Stimulated activated CD4-positive, alpha-beta T cell treated with anti-CD3 and anti-CD28 coated beads, Interleukin-2, amount 100 ng/mL, for 24 hours (primary cell): ENCODE measurements around the gene ZDHHC18.

Experiments
- DNase-seq, 2 donors: peaks; one replicate each; pipeline ENCODE4 v3.0.0-alpha.2; 2020

ZDHHC18 gene, protein sequence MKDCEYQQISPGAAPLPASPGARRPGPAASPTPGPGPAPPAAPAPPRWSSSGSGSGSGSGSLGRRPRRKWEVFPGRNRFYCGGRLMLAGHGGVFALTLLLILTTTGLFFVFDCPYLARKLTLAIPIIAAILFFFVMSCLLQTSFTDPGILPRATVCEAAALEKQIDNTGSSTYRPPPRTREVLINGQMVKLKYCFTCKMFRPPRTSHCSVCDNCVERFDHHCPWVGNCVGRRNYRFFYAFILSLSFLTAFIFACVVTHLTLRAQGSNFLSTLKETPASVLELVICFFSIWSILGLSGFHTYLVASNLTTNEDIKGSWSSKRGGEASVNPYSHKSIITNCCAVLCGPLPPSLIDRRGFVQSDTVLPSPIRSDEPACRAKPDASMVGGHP

GRCh38 chr1:26826261-26827105 lies at the start of gene ZDHHC18:
TSS of gene ZDHHC18 (plus strand) at chr1:26826688. CDS start at chr1:26826805, 117 bp downstream.
- DNase-seq, result peak; percentile 75 to 79

DNA sequence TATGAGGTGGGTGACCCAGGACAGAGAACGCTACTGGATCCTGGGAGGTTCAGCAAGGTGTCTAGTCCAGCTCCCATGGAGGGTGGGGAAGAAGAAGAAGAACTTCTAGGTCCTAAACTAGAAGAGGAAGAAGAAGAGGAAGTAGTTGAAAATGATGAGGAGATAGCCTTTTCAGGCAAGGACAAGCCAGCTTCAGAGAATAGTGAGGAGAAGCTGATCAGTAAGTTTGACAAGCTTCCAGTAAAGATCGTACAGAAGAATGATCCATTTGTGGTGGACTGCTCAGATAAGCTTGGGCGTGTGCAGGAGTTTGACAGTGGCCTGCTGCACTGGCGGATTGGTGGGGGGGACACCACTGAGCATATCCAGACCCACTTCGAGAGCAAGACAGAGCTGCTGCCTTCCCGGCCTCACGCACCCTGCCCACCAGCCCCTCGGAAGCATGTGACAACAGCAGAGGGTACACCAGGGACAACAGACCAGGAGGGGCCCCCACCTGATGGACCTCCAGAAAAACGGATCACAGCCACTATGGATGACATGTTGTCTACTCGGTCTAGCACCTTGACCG lies 47.3 kb upstream of the ZDHHC18 start:
- DNase-seq, result no peak

DNA sequence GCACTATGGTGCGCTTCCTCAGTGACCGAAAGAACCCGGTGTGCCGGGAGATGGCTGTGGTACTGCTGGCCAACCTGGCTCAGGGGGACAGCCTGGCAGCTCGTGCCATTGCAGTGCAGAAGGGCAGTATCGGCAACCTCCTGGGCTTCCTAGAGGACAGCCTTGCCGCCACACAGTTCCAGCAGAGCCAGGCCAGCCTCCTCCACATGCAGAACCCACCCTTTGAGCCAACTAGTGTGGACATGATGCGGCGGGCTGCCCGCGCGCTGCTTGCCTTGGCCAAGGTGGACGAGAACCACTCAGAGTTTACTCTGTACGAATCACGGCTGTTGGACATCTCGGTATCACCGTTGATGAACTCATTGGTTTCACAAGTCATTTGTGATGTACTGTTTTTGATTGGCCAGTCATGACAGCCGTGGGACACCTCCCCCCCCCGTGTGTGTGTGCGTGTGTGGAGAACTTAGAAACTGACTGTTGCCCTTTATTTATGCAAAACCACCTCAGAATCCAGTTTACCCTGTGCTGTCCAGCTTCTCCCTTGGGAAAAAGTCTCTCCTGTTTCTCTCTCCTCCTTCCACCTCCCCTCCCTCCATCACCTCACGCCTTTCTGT lies 46.0 kb upstream of the ZDHHC18 start:
- no peak for DNase-seq

GRCh38 chr1:26781206-26781825 lies 45.2 kb upstream of the ZDHHC18 start:
- DNase-seq, result no peak

DNA sequence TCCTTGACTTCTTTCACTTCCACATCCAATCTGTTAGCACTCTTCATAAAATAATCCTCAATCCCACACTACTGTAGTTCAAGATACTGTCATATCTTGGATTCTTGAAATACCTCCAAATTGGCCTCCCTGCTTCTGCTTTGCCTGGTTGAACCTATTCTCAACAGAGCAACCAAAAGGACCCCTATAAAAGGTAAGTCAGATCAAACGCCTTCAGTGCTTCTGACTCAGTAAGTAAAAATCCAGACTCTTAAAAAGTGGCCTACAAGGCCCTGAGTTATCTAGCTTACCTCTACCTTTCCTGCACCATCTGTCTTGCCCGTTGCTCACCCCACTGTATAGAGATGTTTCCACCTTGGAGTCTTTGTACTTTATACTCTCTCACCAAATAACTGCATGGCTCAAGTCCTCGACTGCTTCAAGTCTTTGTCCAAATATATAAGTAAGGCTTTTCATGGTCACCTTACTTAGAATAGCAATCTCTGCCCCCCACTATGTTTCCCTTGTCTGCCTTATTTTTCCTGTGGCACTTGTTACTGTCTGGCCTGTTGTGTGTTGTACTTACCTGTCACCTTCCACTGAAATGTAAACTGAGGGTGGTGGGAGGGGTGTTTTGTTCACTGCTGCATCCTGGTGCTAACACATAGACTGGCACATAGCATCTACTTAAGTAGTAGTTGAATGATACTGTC lies 43.8 kb upstream of the ZDHHC18 start:
- no peak for DNase-seq

DNA sequence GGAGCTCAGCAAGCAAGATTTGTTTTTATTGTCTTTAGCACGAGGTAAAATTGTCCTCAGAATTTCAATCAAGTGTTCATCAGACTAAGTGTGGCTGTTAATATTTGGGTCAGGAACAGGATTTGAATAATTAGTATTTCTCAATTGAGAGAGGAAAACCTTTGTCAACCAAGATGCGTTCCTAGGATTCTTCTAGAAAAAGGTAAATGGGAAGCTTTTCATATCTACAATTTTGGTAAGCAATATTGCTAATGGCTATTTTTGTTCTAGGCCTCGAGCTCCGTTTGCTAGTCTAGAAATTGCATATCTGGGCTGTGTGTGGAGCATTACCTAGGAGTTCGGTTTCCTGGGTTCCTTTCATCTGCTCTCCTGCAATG lies 42.9 kb upstream of the ZDHHC18 start:
- no peak for DNase-seq

GRCh38 chr1:26784023-26784871 lies 42.2 kb upstream of the ZDHHC18 start:
- no peak for DNase-seq

DNA sequence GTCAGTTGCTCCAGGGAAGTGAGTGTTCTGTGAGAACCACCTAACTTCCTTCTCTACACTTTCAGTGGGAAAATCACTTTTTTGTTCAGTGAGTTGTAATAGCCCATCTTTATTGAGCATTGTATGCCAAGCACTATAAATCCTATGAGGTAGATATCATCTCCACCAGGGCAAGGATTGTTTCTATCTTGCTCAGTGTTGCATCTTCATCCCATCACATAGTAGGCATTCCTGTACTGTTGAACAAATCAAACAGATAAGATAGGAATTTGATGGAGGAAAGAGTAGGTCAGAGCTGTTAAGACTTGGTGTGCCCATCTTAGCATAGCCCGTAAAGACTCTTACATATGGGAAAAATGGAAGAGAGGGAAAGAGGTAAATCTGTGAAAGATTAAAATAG lies 41.6 kb upstream of the ZDHHC18 start:
- no peak for DNase-seq

DNA sequence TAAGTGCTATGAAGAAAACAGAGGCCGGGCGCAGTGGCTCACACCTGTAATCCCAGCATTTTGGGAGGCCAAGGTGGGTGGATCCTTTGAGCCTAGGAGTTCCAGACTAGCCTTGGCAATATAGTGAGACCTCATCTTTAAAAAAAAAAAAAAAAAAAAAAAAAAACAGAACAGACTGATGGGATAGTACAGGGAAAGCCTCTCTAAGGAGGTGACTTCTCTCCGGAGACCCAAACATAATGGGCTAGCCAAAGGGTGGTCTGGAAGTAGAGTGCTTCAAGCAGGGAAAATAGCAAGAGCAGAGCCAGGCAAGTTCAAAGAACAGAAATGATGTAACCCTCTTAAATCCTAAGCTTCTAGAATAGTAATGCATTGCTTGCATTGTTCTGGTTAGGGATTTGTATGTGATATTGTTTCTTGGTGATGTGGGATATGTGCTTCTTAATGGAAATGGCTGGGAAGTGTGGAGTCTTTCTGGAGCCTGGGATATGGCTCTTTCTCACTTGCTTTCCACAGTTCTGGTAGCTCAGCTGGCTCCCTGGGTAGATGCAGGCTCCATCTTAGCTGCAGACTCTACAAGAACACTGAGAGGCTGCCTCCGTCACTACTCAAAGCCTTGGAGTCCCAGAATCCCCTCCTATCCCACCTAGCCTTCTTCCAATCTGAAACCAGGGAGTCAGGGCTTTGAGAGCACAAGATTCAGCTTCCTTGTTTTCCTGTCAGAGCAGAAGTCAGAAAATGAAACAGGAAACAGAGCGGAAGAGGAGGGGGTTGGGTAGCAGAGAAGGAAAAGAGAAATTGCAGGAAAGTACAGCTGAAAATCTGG lies 40.7 kb upstream of the ZDHHC18 start:
- DNase-seq, result no peak

DNA sequence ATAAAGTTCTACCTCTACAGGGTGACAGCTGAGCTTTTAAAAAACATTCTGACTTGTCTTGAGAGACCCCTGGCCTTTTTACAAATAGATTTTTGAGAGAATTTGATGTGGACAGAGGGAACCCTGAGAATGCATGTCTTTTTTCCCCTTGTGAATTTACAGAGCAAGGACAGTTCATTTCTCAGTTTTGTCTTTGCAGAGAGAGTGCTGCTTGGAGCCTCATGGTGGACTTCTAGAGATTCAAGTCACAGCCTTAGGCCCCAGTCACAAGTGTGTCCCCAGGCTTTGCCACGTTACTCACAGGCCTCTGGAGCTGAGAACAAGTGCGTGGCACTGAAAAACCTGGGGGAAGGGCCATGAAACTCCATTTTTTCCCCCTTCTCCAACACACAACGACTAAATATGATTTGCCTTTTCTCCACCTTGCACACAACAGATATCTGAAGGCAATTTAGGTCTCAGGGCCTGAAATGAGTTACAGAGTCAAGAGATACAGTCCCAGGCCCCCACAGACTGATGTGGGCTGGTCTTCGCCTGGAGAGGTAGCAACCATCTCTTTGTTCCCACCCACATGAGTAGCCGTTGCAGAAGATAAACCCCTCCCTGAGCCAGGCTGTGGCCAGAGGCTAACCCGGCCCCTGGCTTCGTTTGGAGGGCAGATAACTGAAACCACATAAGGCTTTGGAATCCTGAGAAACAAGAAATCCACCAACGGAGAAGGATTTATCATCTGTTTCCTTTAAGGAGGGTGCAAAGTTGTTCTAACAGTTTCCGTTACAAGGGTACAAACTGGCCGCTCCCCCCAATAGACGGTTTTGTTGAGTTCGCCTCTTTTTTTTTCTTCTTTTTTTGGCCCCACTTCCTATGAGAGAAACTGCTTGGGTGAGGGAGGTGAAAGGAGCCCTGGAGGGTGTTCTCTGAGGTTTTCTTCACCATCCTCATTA lies 39.8 kb upstream of the ZDHHC18 start:
- DNase-seq, result peak; percentile 39 to 43

DNA sequence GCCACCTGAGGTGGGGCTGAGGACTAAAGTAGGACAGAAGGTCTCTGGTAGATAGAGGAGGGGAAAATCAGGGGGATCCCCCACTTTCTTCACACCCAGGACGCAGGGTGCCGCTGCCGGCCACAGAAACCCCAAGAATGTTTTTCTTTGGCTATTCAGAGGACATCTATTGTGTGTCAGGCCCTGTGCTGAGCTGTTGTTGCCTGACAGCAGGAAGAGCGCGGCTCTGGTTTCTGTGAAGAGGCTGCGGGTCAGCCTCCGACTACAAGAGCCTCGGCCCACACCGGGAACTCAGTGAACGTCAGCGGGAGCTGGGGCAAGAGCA lies 39.1 kb upstream of the ZDHHC18 start:
- DNase-seq, result peak in 1 of 2 donors; percentile 72

DNA sequence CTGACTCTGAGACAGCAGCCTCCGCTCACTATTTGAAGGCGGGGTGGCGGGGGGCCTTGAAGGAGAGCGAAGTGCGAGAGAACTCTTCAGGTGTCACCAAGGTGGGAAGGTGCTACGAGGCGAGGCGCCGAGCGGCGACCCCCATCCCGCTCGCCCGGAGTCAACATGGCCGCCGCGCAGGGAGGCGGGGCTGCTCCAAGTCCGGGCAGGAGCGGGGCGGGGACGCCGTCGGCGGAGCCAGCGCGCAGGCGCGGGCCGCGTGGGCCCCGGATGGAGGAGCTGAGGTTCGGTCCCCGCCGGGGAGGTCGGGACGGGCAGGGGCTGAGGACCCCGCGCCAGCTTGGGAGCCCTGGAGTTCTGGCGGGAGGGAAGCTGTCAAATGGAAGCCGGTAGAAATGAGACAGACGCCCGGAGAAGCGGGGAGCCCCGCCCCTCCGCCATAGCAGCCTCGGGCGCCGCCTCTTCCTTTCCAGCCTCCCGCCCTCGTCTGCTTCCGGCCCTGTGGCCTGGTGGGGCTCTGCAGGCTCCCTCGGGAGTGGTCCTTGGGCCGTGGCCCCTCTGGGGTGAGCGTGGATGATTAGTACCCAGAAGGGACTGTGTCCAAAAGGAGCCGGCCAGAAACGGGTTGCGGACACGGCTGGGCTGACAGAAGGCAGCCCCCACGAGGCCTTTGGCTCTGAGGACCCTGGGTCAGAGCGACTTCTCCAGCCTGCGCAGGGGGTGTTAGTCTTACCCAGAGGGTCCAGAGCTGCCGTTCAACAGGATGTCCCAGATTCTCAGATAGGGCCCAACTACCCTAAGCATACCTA lies 38.6 kb upstream of the ZDHHC18 start, which contains the start of gene PIGV:
TSS of gene PIGV (plus strand) at position 245 of the 809 bp plus-strand sequence. CDS start 2,866 bp downstream, outside the sequence.
- DNase-seq, result peak; percentile 90

GRCh38 chr1:26788515-26788785 lies 38.0 kb upstream of the ZDHHC18 start:
- DNase-seq, result no peak

DNA sequence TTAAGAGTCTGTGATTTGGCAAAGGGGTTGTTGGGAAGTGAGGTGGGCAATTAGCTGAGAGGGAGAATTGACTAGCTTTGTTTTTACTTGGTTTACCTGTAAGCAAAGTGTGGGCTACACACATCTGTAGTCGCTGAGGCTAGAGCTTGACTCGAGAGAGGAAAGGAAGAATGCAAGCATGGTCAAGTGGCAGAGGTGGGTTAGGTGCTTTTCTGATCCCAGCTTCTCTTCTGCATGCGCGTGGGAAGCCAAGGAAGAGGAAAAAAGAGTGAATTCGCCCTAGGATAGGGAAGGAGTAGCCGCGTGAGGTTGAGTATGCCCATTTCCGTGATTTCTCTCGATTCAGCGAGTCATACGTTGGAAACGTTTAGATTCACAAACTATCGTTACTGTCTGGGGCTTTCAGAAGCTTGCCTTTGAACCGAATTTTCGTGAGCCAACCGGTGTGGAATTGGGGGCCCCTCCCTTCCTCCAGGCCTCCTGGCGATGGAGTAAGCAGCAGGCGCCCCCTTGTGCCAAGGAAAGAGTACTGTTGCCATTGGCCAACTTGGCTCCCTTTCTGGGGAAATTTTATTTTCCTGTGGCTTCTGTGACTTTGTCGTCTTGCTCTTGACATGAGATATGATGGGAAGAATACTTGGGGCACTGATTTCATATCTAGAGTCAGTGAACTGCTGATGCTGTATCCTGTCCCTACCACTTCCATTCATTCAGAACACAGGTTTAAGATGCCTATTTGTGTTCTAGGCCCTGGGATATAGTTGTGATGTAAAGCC lies 37.5 kb upstream of the ZDHHC18 start:
- peak; percentile 87 to 90 for DNase-seq

DNA sequence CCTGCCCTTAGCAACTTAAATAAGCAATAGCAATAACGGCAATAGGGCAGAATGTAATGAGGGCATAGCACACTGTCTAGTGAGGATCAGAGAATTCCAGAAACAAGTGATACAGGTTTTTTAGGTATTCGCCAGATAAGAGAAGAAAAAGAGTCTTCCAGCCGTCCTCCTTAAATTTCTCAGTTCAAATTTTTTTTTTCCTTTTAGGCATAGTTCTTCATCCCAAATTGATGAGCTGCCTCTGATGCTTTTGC lies 36.9 kb upstream of the ZDHHC18 start:
- DNase-seq, result no peak

GRCh38 chr1:26789931-26790330 lies 36.6 kb upstream of the ZDHHC18 start:
- no peak for DNase-seq

- DNase-seq, result peak; percentile 34 to 37
These were observed 35.9 kb upstream of the ZDHHC18 start for GRCh38 chr1:26790551-26790953.

- no peak for DNase-seq
These were observed 35.3 kb upstream of the ZDHHC18 start for GRCh38 chr1:26791148-26791547.
